HL-60/S4 treated with retinoic acid at 250 ng/mL for 4 days and 3 days (cell line): ENCODE data around the gene USP31.

ENCODE experiments used
- in situ Hi-C: fragments of 300-500 bp; cut with MboI; formaldehyde crosslinking; loops from 2 replicates; pipeline ENCODE4 v1.7.0; 2022; ENCODE audit warnings: low sequenced_read_pairs

The USP31 gene

DNA sequence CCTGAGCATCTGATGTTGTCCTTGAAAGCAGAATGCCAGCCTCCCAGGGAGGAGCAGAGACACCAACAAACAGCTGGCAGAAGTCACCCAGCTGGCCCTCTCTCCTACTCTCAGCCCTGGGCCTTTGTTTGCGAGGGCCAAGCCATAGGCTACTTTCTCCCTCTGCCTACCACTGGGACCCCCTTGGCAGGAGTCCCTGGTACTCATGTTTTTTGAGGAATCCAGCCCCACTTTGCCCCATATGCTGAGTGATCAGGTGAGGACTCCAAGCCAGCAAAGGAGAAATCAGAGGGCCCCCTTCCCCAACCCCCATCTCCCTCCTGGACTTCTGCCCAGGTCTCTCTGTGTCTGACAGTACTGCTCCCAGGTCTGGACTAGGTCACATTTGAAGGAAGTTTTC, 121.9 kb downstream of the USP31 start:
- in situ Hi-C loops: no loop called here

DNA sequence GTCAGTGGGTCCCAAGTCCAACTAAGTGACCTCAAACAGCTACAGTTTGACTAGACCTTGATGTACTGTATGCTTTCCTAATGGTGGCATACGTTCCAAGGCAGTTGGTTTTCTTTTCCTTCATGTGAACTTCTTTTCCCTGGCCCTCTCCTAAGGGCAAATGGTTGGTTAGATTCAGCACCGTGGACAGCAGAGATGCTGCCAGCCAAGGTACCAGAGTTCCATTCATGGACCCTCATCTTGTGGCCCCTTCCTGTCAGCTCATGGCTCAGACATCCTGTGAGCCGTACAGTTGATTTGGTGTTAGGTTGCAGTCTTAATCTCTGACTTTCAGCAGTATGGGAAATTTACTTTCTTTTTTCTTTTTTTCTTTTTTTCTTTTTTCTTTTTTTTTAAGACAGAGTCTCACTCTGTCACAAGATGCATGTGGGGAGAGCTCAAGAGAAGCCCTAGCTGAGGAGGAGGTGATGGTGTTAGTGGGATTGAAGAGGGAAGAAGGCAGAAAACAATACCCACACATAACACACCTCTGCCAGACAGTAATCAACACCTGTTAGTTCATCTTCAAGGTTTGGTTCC, 122.4 kb downstream of the USP31 start:
- in situ Hi-C loops: no loop called here

DNA sequence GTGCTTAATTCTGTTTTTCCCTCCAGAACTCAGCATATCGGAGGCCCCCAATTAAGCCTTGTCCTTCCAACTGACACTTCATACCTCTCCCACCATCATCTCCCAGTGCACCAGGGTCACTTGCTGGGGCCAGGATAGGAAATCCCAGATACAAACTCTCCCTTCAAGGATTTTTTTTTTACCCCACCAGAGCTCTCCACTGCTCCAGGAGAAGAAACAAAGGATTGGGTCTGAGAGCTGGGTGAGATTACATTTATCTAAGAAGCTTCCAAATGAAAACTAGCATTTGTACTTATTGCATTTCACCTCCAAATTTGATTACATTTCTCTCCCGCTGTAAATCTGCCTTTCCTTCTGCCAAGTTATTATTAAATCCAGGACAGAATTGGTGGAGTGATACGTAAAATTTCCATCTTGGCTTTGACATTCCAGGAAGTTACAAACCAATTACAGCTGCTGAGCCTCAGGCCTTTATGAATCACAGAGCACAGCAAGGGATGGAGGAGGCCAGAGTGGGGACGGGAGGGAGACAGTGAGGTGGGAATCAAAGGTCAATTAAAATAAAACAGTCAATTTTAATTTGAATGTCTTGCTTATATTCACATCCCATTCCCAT, 123.5 kb downstream of the USP31 start:
- in situ Hi-C loops: no loop called here

DNA sequence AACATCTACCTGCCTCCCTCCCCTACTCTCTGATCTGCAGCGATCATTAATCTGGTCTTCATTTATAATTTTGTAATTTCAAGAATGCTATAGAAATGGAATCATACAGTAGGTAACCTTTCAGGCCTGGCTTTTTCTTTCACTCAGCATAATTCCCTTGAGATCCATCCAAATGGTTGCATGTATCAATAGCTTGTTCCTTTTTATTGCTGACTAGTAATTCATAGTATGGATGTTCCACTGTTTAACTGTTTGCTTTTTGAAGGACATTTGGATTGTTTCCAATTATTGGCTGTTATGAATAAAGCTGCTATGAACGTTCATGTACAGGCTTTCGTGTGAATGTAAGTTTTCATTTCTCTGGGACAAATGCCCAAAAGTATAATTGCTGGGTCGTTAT, 125.2 kb downstream of the USP31 start:
- in situ Hi-C loops: no loop called here

DNA sequence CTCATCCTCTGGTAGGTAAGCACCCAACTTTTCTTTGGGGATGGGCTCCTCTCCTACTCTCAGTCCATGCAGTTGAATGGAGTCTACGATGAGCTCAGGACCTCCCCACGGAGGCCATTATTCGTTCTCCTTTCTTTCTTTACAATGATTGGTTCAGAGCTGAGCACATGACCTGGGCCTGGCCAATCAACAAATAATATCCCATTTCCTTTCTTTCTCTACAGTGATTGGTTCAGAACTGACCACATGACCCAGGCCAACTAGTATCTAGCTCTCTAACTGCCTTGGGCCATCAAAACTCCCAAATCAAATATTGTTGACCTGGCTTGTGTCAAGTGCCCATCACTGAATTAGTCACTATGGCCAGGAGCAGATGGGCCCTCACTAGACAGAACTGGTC, 129.2 kb downstream of the USP31 start:
- in situ Hi-C loops: no loop called here

DNA sequence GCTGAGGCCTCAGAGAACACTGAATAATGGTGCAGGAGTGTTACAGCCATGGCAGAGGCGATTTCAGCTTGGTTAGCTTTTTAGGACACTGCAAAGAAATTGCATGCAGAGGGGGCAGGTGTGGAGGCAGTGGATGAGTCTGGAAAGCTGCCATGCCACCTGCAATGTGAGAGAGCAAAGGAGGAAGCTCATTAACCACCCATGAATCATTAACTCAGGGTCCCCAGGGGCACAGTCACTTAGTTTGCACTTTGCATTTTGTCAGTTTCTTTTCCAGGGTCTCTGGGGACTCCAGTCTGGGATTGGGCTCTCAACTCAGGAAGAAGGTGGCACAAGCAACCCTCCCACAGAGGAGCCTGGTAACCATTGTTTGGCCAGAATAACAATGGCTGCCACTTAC, 132.9 kb downstream of the USP31 start:
- in situ Hi-C loops: no loop called here

DNA sequence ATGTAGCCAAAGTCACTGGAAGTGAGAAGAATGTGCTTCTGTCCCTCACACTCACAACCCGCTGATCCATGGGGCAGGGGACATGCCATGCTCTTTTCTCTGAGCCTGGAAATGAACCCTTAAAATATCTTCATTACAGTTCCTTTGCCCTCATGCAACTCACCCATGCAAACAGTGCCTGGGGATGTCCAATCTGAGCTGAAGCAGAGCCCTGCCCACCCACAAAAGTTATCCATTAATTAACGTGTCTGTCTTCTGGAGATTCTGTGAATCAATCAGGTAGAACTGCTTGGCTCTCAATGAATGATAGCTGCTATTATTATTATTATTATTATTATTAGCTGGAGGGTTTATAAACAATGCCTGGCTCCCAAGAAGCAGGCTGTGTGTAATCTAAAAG, 133.7 kb downstream of the USP31 start:
- in situ Hi-C loops: no loop called here

DNA sequence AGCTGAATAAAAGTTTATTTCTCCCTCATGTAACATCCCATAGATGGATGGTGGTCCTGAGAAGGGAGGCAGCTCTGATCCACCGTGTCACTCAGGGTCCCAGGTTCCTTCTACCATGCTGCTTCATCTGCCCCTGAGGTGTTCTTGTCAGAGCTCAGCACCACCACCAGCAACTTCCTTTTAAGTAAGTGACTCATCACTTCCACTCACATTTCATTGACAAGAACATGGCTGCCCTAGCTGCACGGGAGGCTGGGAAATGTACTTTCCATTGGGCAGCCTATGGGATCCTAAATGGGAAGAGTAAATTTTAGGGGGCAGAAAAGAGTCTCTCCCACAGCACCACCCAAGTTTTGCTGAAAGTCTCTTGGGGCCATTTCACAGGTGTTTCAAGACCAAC, 134.7 kb downstream of the USP31 start:
- in situ Hi-C loops: no loop called here
